Common myeloid progenitor, CD34-positive (primary cell): ENCODE measurements around the gene COPB1. TPM values are rescaled to one million over a fixed set of nuclear protein-coding genes. Genes with fewer than 3 reads are reported as not detected.
A peak's percentile ranks its signal among the peaks of the same experiment; 100 is the strongest.

Experiments
- CTCF ChIA-PET: fragments of 350-600 bp; sonication (Branson Sonifier 250); formaldehyde crosslinking; loops from one replicate; lab custom pipeline; 2021; ENCODE audit warnings: antibody characterized with exemption; lab: Charles Lee
- POLR2A ChIA-PET: fragments of 350-600 bp; sonication (Branson Sonifier 250); formaldehyde crosslinking; loops from one replicate; lab custom pipeline; 2021; ENCODE audit warnings: antibody characterized with exemption; lab: Charles Lee
- DNase-seq, 3 donors: peaks; one replicate each; pipeline versions ENCODE4 v3.0.0 to v3.0.0-alpha.2; 2013
- H3K27ac ChIP-seq, 2 experiments: 1 replicate in 1 of 2; 2 replicates in 1 of 2; pipeline ENCODE4 v1.7.0; 2013; ENCODE audit warnings: inconsistent platforms in 2 of 2, low read length in 2 of 2, mild to moderate bottlenecking in 2 of 2, low read depth in 1 of 2, moderate library complexity in 1 of 2; ENCODE audit not compliant: severe bottlenecking in 2 of 2, insufficient read depth in 1 of 2, poor library complexity in 1 of 2
- H3K27me3 ChIP-seq, 5 experiments: replicated peaks in 2 of 5; 1 replicate in 3 of 5; 2 replicates in 2 of 5; pipeline versions ENCODE4 v1.6.1 to v1.7.0; 2013; ENCODE audit warnings: low read length in 4 of 5, mild to moderate bottlenecking in 2 of 5, moderate library complexity in 2 of 5, inconsistent platforms in 1 of 5; ENCODE audit not compliant: insufficient read depth in 5 of 5, control insufficient read depth in 4 of 5
- H3K36me3 ChIP-seq, 4 experiments: 1 replicate in 2 of 4; 2 replicates in 2 of 4; pipeline versions ENCODE4 v1.6.1 to v1.7.0; 2013; ENCODE audit warnings: low read length in 3 of 4, control low read depth in 1 of 4, mild to moderate bottlenecking in 1 of 4; ENCODE audit not compliant: control insufficient read depth in 4 of 4, insufficient read depth in 4 of 4
- H3K4me1 ChIP-seq, 4 experiments: 1 replicate in 3 of 4; 2 replicates in 1 of 4; pipeline versions ENCODE4 v1.6.1 to v1.7.1; 2013; ENCODE audit warnings: low read length in 3 of 4, mild to moderate bottlenecking in 3 of 4, control low read depth in 1 of 4, inconsistent platforms in 1 of 4, moderate library complexity in 1 of 4; ENCODE audit not compliant: control insufficient read depth in 4 of 4, insufficient read depth in 4 of 4; ENCODE audit errors: control extremely low read depth in 1 of 4
- H3K4me3 ChIP-seq, 7 experiments: 1 replicate in 4 of 7; 2 replicates in 3 of 7; pipeline versions ENCODE4 v1.5.1 to v1.7.0; 2013; ENCODE audit warnings: mild to moderate bottlenecking in 7 of 7, low read length in 6 of 7, moderate library complexity in 6 of 7, inconsistent platforms in 2 of 7, low read depth in 2 of 7, control low read depth in 1 of 7; ENCODE audit not compliant: insufficient read depth in 4 of 7, control insufficient read depth in 1 of 7; ENCODE audit errors: extremely low read depth in 1 of 7
- H3K9me3 ChIP-seq, 5 experiments: 1 replicate in 4 of 5; 2 replicates in 1 of 5; pipeline versions ENCODE4 v1.6.1 to v1.7.1; 2013; ENCODE audit warnings: low read length in 4 of 5, mild to moderate bottlenecking in 2 of 5, inconsistent platforms in 1 of 5, low read depth in 1 of 5, moderate library complexity in 1 of 5; ENCODE audit not compliant: control insufficient read depth in 4 of 5, insufficient read depth in 2 of 5; ENCODE audit errors: control extremely low read depth in 1 of 5
- WGBS: methylation state at CpG from one replicate; pipeline ENCODE4 v1.1.5; 2013; ENCODE audit not compliant: insufficient coverage; 5-methylcytosine and 5-hydroxymethylcytosine counted together
- polyA plus RNA-seq: library from polyadenylated mRNA; unstranded; fragments of 120-200 nt; gene quantifications from one replicate; pipeline ENCODE4 v1.2.1, GENCODE V29; 2013

The COPB1 gene, protein sequence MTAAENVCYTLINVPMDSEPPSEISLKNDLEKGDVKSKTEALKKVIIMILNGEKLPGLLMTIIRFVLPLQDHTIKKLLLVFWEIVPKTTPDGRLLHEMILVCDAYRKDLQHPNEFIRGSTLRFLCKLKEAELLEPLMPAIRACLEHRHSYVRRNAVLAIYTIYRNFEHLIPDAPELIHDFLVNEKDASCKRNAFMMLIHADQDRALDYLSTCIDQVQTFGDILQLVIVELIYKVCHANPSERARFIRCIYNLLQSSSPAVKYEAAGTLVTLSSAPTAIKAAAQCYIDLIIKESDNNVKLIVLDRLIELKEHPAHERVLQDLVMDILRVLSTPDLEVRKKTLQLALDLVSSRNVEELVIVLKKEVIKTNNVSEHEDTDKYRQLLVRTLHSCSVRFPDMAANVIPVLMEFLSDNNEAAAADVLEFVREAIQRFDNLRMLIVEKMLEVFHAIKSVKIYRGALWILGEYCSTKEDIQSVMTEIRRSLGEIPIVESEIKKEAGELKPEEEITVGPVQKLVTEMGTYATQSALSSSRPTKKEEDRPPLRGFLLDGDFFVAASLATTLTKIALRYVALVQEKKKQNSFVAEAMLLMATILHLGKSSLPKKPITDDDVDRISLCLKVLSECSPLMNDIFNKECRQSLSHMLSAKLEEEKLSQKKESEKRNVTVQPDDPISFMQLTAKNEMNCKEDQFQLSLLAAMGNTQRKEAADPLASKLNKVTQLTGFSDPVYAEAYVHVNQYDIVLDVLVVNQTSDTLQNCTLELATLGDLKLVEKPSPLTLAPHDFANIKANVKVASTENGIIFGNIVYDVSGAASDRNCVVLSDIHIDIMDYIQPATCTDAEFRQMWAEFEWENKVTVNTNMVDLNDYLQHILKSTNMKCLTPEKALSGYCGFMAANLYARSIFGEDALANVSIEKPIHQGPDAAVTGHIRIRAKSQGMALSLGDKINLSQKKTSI
- polyA plus RNA-seq, result 79.4 TPM

DNA sequence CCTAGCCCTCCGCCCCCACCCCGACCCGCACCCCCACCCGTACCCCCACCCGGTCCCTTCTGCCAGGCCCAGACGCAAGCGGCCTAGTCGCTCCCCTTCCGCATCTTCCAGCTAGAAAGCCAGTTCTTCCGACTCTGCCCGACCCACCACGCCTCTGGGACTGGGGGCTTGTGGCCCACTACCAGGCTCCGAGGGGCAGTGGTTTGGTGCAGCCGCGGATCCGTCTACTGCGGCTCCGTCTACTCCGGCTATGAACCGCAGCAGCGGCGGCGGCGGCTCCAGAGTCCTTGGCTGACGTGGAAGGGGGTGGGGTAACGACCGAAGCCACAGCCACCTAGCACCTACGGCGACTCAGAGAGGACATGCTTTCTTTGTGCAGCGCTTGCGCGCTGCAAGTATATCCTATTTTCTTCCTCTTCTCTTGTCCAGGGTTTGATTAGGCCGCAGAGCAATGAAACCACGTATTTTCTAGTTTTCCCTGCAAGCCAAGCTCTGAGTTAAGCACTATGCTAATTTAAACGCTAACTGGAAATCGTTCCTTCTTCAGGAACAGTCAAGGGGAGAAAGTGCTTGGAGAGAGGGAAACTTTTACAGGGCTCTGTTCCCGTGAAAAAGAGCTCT, at the start of gene COPB1:
Gene COPB1, minus strand, starts transcription at position 252 of the 621 bp plus-strand sequence. CDS start 883 bp downstream, outside the sequence.
- 0% methylated on average over 25 of the region's 37 CpGs for WGBS
- H3K4me1 ChIP-seq, result peaks cover 9 to 21% (median 13%) of the 10 kb centered on the region in 4 experiments
- POLR2A ChIA-PET, result interaction anchor here (0.6 to 2.8 kb wide), 6 partner anchors 18 to 188 kb away, joined by 3 to 12 read pairs (median 4); partner anchors contain the start of gene PSMA1
- CTCF ChIA-PET, result interaction anchor here (1.8 kb wide), 1 partner anchor 20 kb away, joined by 9 read pairs; the partner anchor contains the start of gene PSMA1
- no peaks in the 10 kb centered on the region for H3K27me3 ChIP-seq
- peaks cover 7 to 35% (median 19%) of the 10 kb centered on the region in 4 experiments for H3K36me3 ChIP-seq
- peak within 1 kb of the TSS; percentile 63 to 96 (median 92) for H3K4me3 ChIP-seq
- peak within 1 kb of the TSS; percentile 71 to 89 for H3K27ac ChIP-seq
- DNase-seq, result peak; percentile 95 to 98 (median 98)
- H3K9me3 ChIP-seq, result no peaks in the 10 kb centered on the region

DNA sequence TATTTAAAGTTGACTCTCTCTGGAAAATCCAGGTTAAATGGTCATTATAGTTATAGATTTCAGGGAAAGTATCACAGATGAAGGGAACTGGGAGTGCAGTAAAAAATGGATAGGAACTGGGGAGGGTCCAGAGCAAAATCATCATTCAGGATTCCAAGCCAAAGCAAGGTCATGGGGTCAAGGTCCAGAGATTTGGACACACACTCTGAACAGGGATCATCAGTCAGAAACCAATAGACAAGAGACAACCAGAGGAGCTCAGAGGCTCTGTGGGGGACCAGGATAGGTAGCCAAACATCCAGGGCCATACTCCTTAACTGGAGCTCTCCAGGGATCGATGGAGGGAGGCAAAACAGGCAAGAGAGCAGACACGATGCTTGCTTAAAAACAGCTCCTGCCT, 47.8 kb upstream of the COPB1 start:
- H3K9me3 ChIP-seq, result no peaks in the 10 kb centered on the region
- peaks cover 0 to 25% (median 4%) of the 10 kb centered on the region in 4 experiments for H3K4me1 ChIP-seq
- no peaks in the 10 kb centered on the region for H3K36me3 ChIP-seq
- DNase-seq, result no peak
- POLR2A ChIA-PET, result no interaction called here
- 83% methylated on average over 2 of the region's 2 CpGs for WGBS
- H3K27ac ChIP-seq, result no peak overlapping the region
- CTCF ChIA-PET, result interaction anchor here (0.8 to 1.2 kb wide), 4 partner anchors 9 to 14 kb away, joined by 3 read pairs; no protein-coding TSS in a partner anchor
- H3K27me3 ChIP-seq, result peaks cover 0 to 11% (median 1%) of the 10 kb centered on the region in 5 experiments
- no peak overlapping the region for H3K4me3 ChIP-seq

DNA sequence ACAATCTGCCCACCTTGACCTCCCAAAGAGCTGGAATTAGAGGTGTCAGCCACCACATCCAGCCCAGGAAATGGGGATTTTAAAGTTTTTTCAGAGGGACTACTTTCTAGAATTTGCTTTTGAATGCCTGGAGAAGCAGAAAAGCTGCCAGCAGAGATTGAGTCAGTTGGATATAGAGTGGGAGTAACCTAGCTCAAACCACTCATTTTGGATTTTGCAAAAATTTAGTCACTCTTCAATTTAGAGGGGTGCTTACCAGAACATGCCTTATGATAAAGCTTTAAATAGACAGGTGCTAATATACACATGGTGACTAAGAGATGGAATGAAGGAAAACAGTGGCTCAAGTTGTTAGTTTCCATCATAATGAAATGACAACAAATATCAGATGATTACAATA, 47.1 kb upstream of the COPB1 start:
- no peak overlapping the region for H3K4me3 ChIP-seq
- H3K4me1 ChIP-seq, result peaks cover 0 to 32% (median 4%) of the 10 kb centered on the region in 4 experiments
- H3K9me3 ChIP-seq, result no peaks in the 10 kb centered on the region
- no peak for DNase-seq
- POLR2A ChIA-PET, result no interaction called here
- H3K36me3 ChIP-seq, result no peaks in the 10 kb centered on the region
- H3K27ac ChIP-seq, result no peak overlapping the region
- CTCF ChIA-PET, result interaction anchor here (1.2 kb wide), 1 partner anchor 9 kb away, joined by 3 read pairs; no protein-coding TSS in a partner anchor
- H3K27me3 ChIP-seq, result peaks cover 0 to 12% (median 5%) of the 10 kb centered on the region in 5 experiments

DNA sequence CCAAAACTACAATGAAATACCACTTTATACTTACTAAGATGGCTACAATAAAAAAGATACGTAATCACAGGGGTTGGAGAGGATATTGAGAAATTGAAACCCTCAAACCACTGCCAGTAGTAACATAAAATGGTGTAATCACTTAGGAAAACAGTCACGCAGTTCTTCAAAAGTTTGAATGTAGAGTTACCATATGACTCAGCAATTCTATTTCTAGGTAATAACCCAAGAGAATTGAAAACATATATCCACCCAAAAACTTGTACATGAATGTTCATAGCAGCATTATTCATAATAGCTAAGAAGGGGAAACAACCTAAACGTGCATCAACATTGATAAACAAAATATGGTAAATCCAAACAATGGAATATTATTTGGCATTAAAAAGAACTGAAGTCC, 45.0 kb upstream of the COPB1 start:
- POLR2A ChIA-PET, result no interaction called here
- WGBS, result no CpG with 5 or more reads among the region's 3 CpGs
- Histone ChIP-seq H3K4me3 (no peak overlapping the region), H3K9me3 (no peaks in the 10 kb centered on the region), H3K27me3 (peaks cover 0 to 24% (median 8%) of the 10 kb centered on the region in 5 experiments), H3K4me1 (peaks cover 0 to 47% (median 4%) of the 10 kb centered on the region in 4 experiments), H3K27ac (no peak overlapping the region), H3K36me3 (no peaks in the 10 kb centered on the region)
- CTCF ChIA-PET, result interaction anchor here (0.6 to 1.6 kb wide), 4 partner anchors 12 to 1764 kb away, joined by 3 to 5 read pairs (median 3); no protein-coding TSS in a partner anchor
- peak in 2 of 3 donors; percentile 57 to 59 for DNase-seq

DNA sequence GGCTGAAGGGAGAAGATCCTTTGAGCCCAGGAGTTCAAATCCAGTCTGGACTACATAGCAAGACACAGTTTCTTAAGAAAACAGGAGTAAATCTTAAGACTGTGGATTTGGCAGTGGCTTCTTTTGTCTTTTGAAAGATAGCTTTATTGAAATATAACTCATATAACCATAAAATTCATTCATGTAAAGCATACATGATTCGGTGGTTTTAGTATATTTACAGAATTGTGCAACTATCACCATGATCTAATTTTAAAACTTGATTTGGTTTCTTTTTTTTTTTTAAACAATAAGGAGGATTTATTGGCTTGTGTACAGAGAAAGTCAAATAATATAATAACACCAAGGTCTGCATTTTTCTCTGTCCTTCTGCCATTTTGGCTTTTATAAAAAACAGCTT, 43.6 kb upstream of the COPB1 start:
- CTCF ChIA-PET, result interaction anchor here (1.1 to 1.6 kb wide), 4 partner anchors 12 to 101 kb away, joined by 3 to 5 read pairs (median 3); no protein-coding TSS in a partner anchor

DNA sequence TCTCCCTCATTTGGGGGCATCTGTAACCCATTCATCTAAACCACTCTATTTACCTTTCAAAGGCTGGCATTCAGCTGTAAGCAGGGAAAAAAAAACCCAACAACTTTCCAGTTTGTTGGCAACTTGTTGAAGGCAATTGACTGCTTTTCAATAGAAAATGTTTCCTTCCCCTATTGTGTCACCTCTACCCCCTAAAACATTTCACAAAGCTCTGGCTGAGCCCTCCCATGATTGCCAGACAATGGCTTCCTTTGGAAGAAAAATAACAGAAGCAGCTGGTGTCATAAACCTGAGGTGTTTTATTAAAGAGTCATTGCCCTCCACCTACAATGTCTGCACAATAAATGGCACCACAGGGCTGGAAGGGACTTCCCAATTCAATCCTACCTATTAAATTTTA, 42.7 kb upstream of the COPB1 start:
- ChIA-PET POLR2A (no interaction called here), CTCF (interaction anchor here (0.5 to 1.5 kb wide), 5 partner anchors 9 to 574 kb away, joined by 3 to 6 read pairs (median 3); no protein-coding TSS in a partner anchor)
- no peaks in the 10 kb centered on the region for H3K9me3 ChIP-seq
- no peak overlapping the region for H3K4me3 ChIP-seq
- peaks cover 0 to 26% (median 11%) of the 10 kb centered on the region in 5 experiments for H3K27me3 ChIP-seq
- no peaks in the 10 kb centered on the region for H3K36me3 ChIP-seq
- no peak overlapping the region for H3K27ac ChIP-seq
- DNase-seq, result peak in 1 of 3 donors; percentile 17
- H3K4me1 ChIP-seq, result peaks cover 0 to 49% (median 5%) of the 10 kb centered on the region in 4 experiments

More for the DNA sequence above, 43.6 kb upstream of the COPB1 start:
- Histone ChIP-seq H3K27me3 (peaks cover 0 to 26% (median 10%) of the 10 kb centered on the region in 5 experiments), H3K27ac (no peak overlapping the region), H3K9me3 (no peaks in the 10 kb centered on the region), H3K36me3 (no peaks in the 10 kb centered on the region), H3K4me1 (peaks cover 0 to 47% (median 4%) of the 10 kb centered on the region in 4 experiments), H3K4me3 (no peak overlapping the region)
- no peak for DNase-seq
- POLR2A ChIA-PET, result no interaction called here
- no CpG with 5 or more reads among the region's 1 CpG for WGBS
